Endodermal cell (in vitro differentiated cells): ENCODE measurements around the gene GPHN. TPM values are rescaled to one million over a fixed set of nuclear protein-coding genes. Genes with fewer than 3 reads are reported as not detected.

Experiments used
- DNase-seq: peaks from one replicate; pipeline ENCODE4 v3.0.0-alpha.2; 2017
- H3K27ac ChIP-seq: 2 replicates; pipeline ENCODE4 v1.5.1; 2013; ENCODE audit warnings: mild to moderate bottlenecking, low read depth, low read length, moderate library complexity
- H3K27me3 ChIP-seq: 2 replicates; pipeline ENCODE4 v1.6.1; 2013; ENCODE audit warnings: mild to moderate bottlenecking, low read length, moderate library complexity; ENCODE audit not compliant: insufficient read depth, control insufficient read depth, poor library complexity, severe bottlenecking
- H3K36me3 ChIP-seq: 2 replicates; pipeline ENCODE4 v1.7.0; 2013; ENCODE audit warnings: mild to moderate bottlenecking, low read length, moderate library complexity; ENCODE audit not compliant: control insufficient read depth, insufficient read depth
- H3K4me1 ChIP-seq: one replicate; pipeline ENCODE4 v1.7.0; 2013; ENCODE audit warnings: low read length; ENCODE audit not compliant: control insufficient read depth, insufficient read depth
- H3K4me3 ChIP-seq: 2 replicates; pipeline ENCODE4 v1.5.1; 2013; ENCODE audit warnings: mild to moderate bottlenecking, low read length, moderate library complexity
- H3K9ac ChIP-seq: 2 replicates; pipeline ENCODE4 v1.6.1; 2013; ENCODE audit warnings: mild to moderate bottlenecking, low read length, moderate library complexity; ENCODE audit not compliant: poor library complexity, severe bottlenecking; ENCODE audit errors: extremely low read depth
- H3K9me3 ChIP-seq: 2 replicates; pipeline ENCODE4 v1.6.1; 2013; ENCODE audit warnings: mild to moderate bottlenecking, low read length, moderate library complexity; ENCODE audit not compliant: control insufficient read depth
- H3K27ac Mint-ChIP-seq: 2 replicates; pipeline ENCODE4 v1.8.0; 2020; ENCODE audit warnings: mixed read lengths
- H3K27me3 Mint-ChIP-seq: 2 replicates; pipeline ENCODE4 v1.8.0; 2021; ENCODE audit warnings: mild to moderate bottlenecking, mixed read lengths; ENCODE audit not compliant: insufficient read depth
- H3K36me3 Mint-ChIP-seq: 2 replicates; pipeline ENCODE4 v1.8.0; 2020; ENCODE audit warnings: low read depth, mixed read lengths
- H3K4me1 Mint-ChIP-seq: 2 replicates; pipeline ENCODE4 v1.8.0; 2020; ENCODE audit warnings: mixed read lengths
- H3K4me3 Mint-ChIP-seq: 2 replicates; pipeline ENCODE4 v1.8.0; 2020; ENCODE audit warnings: mild to moderate bottlenecking, moderate library complexity, mixed read lengths
- H3K9me3 Mint-ChIP-seq: 2 replicates; pipeline ENCODE4 v1.8.0; 2020; ENCODE audit warnings: mild to moderate bottlenecking, mixed read lengths
- CTCF ChIP-seq: fragments of 200-600 bp; sonication (generic); conservative IDR thresholded peaks from 2 replicates; pipeline ENCODE4 v1.5.0; 2021; ENCODE audit warnings: antibody characterized with exemption, mild to moderate bottlenecking
- WGBS, 2 experiments: methylation state at CpG; one replicate each; pipeline versions ENCODE4 v1.1.5 to v1.1.7; 2013; ENCODE audit warnings: missing lambda C conversion rate in 2 of 2, mixed read lengths in 1 of 2; ENCODE audit not compliant: insufficient coverage in 1 of 2, insufficient read length in 1 of 2; 5-methylcytosine and 5-hydroxymethylcytosine counted together
- total RNA-seq, 2 donors: library from RNA; stranded (reverse); fragmentation: NEBNext Ultra II Directional in 1 of 2; extraction: Animal tissue kit (Norgen Biotek cat#: 25700) in 1 of 2; gene quantifications; 2 replicates in 1 of 2; 3 replicates in 1 of 2; pipeline ENCODE4 v1.2.1, GENCODE V29; 2021

Gene GPHN
- total RNA-seq, 2 donors from 2014 or later = 12.4 to 15.0 TPM

- Mint-ChIP-seq H3K27ac (no peak within 1 kb of the TSS), H3K4me1 (peaks cover 9% of the 10 kb centered on the region), H3K9me3 (no peaks in the 10 kb centered on the region), H3K36me3 (no peaks in the 10 kb centered on the region), H3K27me3 (peaks cover 25% of the 10 kb centered on the region), H3K4me3 (no peak within 1 kb of the TSS)
- WGBS, 2 experiments = 93% methylated on average over 2 of the region's 2 CpGs; no CpG with 5 or more reads in 1 of the 2 experiments
- H3K36me3 ChIP-seq = no peaks in the 10 kb centered on the region
- no peak for TF ChIP-seq CTCF
- no peak within 1 kb of the TSS for H3K4me3 ChIP-seq
- H3K9ac ChIP-seq = no peak within 1 kb of the TSS
- H3K4me1 ChIP-seq = no peaks in the 10 kb centered on the region
- peaks cover 14% of the 10 kb centered on the region for H3K27me3 ChIP-seq
- no peak for DNase-seq
- no peaks in the 10 kb centered on the region for H3K9me3 ChIP-seq
- no peak within 1 kb of the TSS for H3K27ac ChIP-seq
These were observed 22.0 kb upstream of the GPHN start, which contains the start of gene CCDC196 for GRCh38 chr14:66485910-66486421. TSS of gene CCDC196 (plus strand) at chr14:66486371. CDS start at chr14:66486503, 132 bp downstream.

GRCh38 chr14:66487164-66487563, 20.8 kb upstream of the GPHN start:
- Mint-ChIP-seq H3K27me3 (peaks cover 31% of the 10 kb centered on the region), H3K27ac (no peak overlapping the region), H3K4me3 (no peak overlapping the region), H3K9me3 (no peaks in the 10 kb centered on the region), H3K36me3 (no peaks in the 10 kb centered on the region), H3K4me1 (peaks cover 9% of the 10 kb centered on the region)
- Histone ChIP-seq H3K9ac (no peak overlapping the region), H3K4me1 (no peaks in the 10 kb centered on the region), H3K4me3 (no peak overlapping the region), H3K27ac (no peak overlapping the region), H3K36me3 (no peaks in the 10 kb centered on the region), H3K9me3 (no peaks in the 10 kb centered on the region), H3K27me3 (peaks cover 16% of the 10 kb centered on the region)
- no peak for DNase-seq
- WGBS, 2 experiments = 83 to 100% methylated on average over 1 to 2 of the region's 2 CpGs
- TF ChIP-seq CTCF = no peak

- H3K27ac Mint-ChIP-seq = no peak overlapping the region
These were observed 17.5 kb upstream of the GPHN start for GRCh38 chr14:66490143-66491111.

More at GRCh38 chr14:66490143-66491111, 17.5 kb upstream of the GPHN start:
- no peak overlapping the region for H3K27ac ChIP-seq
- H3K9ac ChIP-seq = no peak overlapping the region
- no peaks in the 10 kb centered on the region for H3K9me3 Mint-ChIP-seq
- H3K4me3 Mint-ChIP-seq = no peak overlapping the region
- TF ChIP-seq CTCF = no peak
- peaks cover 16% of the 10 kb centered on the region for H3K27me3 ChIP-seq
- H3K9me3 ChIP-seq = no peaks in the 10 kb centered on the region
- H3K36me3 Mint-ChIP-seq = no peaks in the 10 kb centered on the region
- H3K36me3 ChIP-seq = no peaks in the 10 kb centered on the region
- DNase-seq = no peak
- peaks cover 32% of the 10 kb centered on the region for H3K27me3 Mint-ChIP-seq
- H3K4me1 Mint-ChIP-seq = peaks cover 9% of the 10 kb centered on the region
- 80 to 96% methylated on average over 1 to 3 of the region's 3 CpGs for WGBS, 2 experiments
- no peaks in the 10 kb centered on the region for H3K4me1 ChIP-seq
- no peak overlapping the region for H3K4me3 ChIP-seq
